ENCODE measurements around the gene BOK. TPM values are rescaled to one million over a fixed set of nuclear protein-coding genes. Genes with fewer than 3 reads are reported as not detected.

BOK gene
- total and polyA plus RNA-seq, 9 of the 15 experiments (the other 6 are each of a cell fraction or from before 2014, with no cell fraction given): 0.03 to 3.3 (median 2.0) TPM; not detected in 1

- H4K20me1 ChIP-seq (replicated peaks; ENCODE audit: control insufficient read depth, insufficient read depth, low read length): no peaks in the 10 kb centered on the region
- in situ Hi-C loops (cut with MboI) (no loop called here), intact Hi-C loops (cut with micrococcal nuclease) (no loop called here)
- no TSS peak for BruUV-seq (replicated peaks)
- WGBS (ENCODE audit: insufficient coverage, low coverage, missing lambda C conversion rate): 89% methylated on average over 7 of the region's 13 CpGs
- H3K9me3 ChIP-seq (replicated peaks; ENCODE audit: control insufficient read depth, insufficient read depth, low read depth, low read length): no peaks in the 10 kb centered on the region
- no peaks in the 10 kb centered on the region for H3K9me1 ChIP-seq (ENCODE audit: control insufficient read depth, insufficient read depth, low read length)
- H3K4me2 ChIP-seq (ENCODE audit: insufficient read depth, low read length): no peak overlapping the region
- no peak overlapping the region for H2AFZ ChIP-seq (ENCODE audit: low read depth, low read length)
- POLR2A ChIA-PET: no interaction called here
- FAIRE-seq (no peak), DNase-seq (ENCODE audit: extremely low read depth in 1 of 4, low spot score in 3 of 4) (no peak), ATAC-seq (no peak)
- CTCF ChIA-PET (ENCODE audit: low intra/inter-chr PET ratio): no interaction called here
- no peaks in the 10 kb centered on the region for H3K27me3 ChIP-seq (ENCODE audit: control insufficient read depth in 2 of 2, insufficient read depth in 2 of 2, low read length in 2 of 2)
- TF ChIP-seq POLR2G (IDR thresholded peaks at IDR 0.05; ENCODE audit: low read depth, low read length) (0 out of 2 replicates have a peak, but pooled peaks have one; percentile 22), SNIP1 (IDR thresholded peaks at IDR 0.05; ENCODE audit: low read depth) (no peak)
- TF ChIP-seq, protein P1, sequence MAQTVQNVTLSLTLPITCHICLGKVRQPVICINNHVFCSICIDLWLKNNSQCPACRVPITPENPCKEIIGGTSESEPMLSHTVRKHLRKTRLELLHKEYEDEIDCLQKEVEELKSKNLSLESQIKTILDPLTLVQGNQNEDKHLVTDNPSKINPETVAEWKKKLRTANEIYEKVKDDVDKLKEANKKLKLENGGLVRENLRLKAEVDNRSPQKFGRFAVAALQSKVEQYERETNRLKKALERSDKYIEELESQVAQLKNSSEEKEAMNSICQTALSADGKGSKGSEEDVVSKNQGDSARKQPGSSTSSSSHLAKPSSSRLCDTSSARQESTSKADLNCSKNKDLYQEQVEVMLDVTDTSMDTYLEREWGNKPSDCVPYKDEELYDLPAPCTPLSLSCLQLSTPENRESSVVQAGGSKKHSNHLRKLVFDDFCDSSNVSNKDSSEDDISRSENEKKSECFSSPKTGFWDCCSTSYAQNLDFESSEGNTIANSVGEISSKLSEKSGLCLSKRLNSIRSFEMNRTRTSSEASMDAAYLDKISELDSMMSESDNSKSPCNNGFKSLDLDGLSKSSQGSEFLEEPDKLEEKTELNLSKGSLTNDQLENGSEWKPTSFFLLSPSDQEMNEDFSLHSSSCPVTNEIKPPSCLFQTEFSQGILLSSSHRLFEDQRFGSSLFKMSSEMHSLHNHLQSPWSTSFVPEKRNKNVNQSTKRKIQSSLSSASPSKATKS (CRISPR knock-in tag; IDR thresholded peaks at IDR 0.05): no peak
- peaks cover 70% of the 10 kb centered on the region; the same call in 2 of the 3 replicates for H3K36me3 ChIP-seq (ENCODE audit: control insufficient read depth, insufficient read depth, low read length)
- H3K4me1 ChIP-seq (replicated peaks in 1 of 2; ENCODE audit: control insufficient read depth in 2 of 2, insufficient read depth in 2 of 2, low read length in 2 of 2): no peaks in the 10 kb centered on the region
- H3K4me3 ChIP-seq: no peak overlapping the region
- H3K79me2 ChIP-seq (ENCODE audit: control insufficient read depth, insufficient read depth, low read length): no peaks in the 10 kb centered on the region
- no peak overlapping the region for H3K27ac ChIP-seq (ENCODE audit: extremely low read depth, low read depth, low read length)
- 0 out of 4 replicates have a peak overlapping the region, but pooled peaks of 1 of the 2 experiments have one; percentile 28 for H3K9ac ChIP-seq (ENCODE audit: insufficient read depth in 1 of 2, low read depth in 2 of 2, low read length in 2 of 2)
Measured at GRCh38 chr2:241601841-241602240, 43.3 kb downstream of the BOK start.

GRCh38 chr2:241602720-241603119 lies 44.2 kb downstream of the BOK start:
- no peaks in the 10 kb centered on the region for H3K9me1 ChIP-seq (ENCODE audit: control insufficient read depth, insufficient read depth, low read length)
- DNase-seq (ENCODE audit: extremely low read depth in 1 of 4, low spot score in 3 of 4): no peak
- H3K36me3 ChIP-seq (ENCODE audit: control insufficient read depth, insufficient read depth, low read length): peaks cover 70% of the 10 kb centered on the region; the same call in 2 of the 3 replicates
- no peaks in the 10 kb centered on the region for H3K4me1 ChIP-seq (replicated peaks in 1 of 2; ENCODE audit: control insufficient read depth in 2 of 2, insufficient read depth in 2 of 2, low read length in 2 of 2)
- no peak overlapping the region for H2AFZ ChIP-seq (ENCODE audit: low read depth, low read length)
- no peak overlapping the region for H3K4me3 ChIP-seq
- H3K27me3 ChIP-seq (ENCODE audit: control insufficient read depth in 2 of 2, insufficient read depth in 2 of 2, low read length in 2 of 2): no peaks in the 10 kb centered on the region
- no peaks in the 10 kb centered on the region for H4K20me1 ChIP-seq (replicated peaks; ENCODE audit: control insufficient read depth, insufficient read depth, low read length)
- peak overlapping the region in 1 of 2 experiments; percentile 17; a peak in 1 of 4 replicates for H3K9ac ChIP-seq (ENCODE audit: insufficient read depth in 1 of 2, low read depth in 2 of 2, low read length in 2 of 2)
- no peak for ATAC-seq
- BruUV-seq (replicated peaks): no TSS peak
- no peaks in the 10 kb centered on the region for H3K9me3 ChIP-seq (replicated peaks; ENCODE audit: control insufficient read depth, insufficient read depth, low read depth, low read length)
- no peaks in the 10 kb centered on the region for H3K79me2 ChIP-seq (ENCODE audit: control insufficient read depth, insufficient read depth, low read length)
- FAIRE-seq: no peak
- CTCF ChIA-PET (ENCODE audit: low intra/inter-chr PET ratio): no interaction called here
- POLR2A ChIA-PET: interaction anchor here (0.6 kb wide), 1 partner anchor 54 kb away, joined by 3 read pairs; no protein-coding TSS in a partner anchor
- peak; percentile 32; the same call in 1 of the 2 replicates for TF ChIP-seq POLR2G (IDR thresholded peaks at IDR 0.05; ENCODE audit: low read depth, low read length)
- TF ChIP-seq NFYB (IDR thresholded peaks at IDR 0.05; ENCODE audit: extremely low read depth, insufficient read length): no peak
- TF ChIP-seq ZNF436 (CRISPR knock-in tag; IDR thresholded peaks at IDR 0.05): no peak
- TF ChIP-seq SOX6 (IDR thresholded peaks at IDR 0.05): no peak
- no peak for TF ChIP-seq ID3 (CRISPR knock-in tag; IDR thresholded peaks at IDR 0.05)
- no peak for TF ChIP-seq ID3 (tag; IDR thresholded peaks at IDR 0.05)
- 98% methylated on average over 10 of the region's 17 CpGs for WGBS (ENCODE audit: insufficient coverage, low coverage, missing lambda C conversion rate)
- in situ Hi-C loops (cut with MboI) (no loop called here), intact Hi-C loops (cut with micrococcal nuclease) (no loop called here)
- no peak overlapping the region for H3K27ac ChIP-seq (ENCODE audit: extremely low read depth, low read depth, low read length)
- H3K4me2 ChIP-seq (ENCODE audit: insufficient read depth, low read length): no peak overlapping the region

Data from K562 (cell line).